H1 (cell line): ENCODE data around the gene ARRDC1. TPM values are rescaled to one million over a fixed set of nuclear protein-coding genes. Genes with fewer than 3 reads are reported as not detected.

Experiments used
- FOSL1 ChIP-seq: IDR thresholded peaks from 2 replicates; pipeline ENCODE4 v1.6.1; 2011; ENCODE audit warnings: mild to moderate bottlenecking, low read depth, low read length, moderate library complexity; ENCODE audit not compliant: insufficient read depth
- SAP30 ChIP-seq: fragments of 300-600 bp; sonication (generic); IDR thresholded peaks from 2 replicates; pipeline ENCODE4 v1.7.1; 2012; ENCODE audit warnings: low read length, moderate library complexity, mild to moderate bottlenecking, inconsistent platforms; ENCODE audit not compliant: insufficient read depth, insufficient replicate concordance
- SP1 ChIP-seq: IDR thresholded peaks from 2 replicates; pipeline ENCODE4 v1.6.1; 2011; ENCODE audit warnings: low read depth, low read length
- polyA plus RNA-seq, 7 experiments: library from polyadenylated mRNA; depleted of rRNA in 3 of 7; stranded (reverse) in 5 of 7; unstranded in 2 of 7; fragments of >200 nt in 5 of 7; fragments of 200-250 nt in 2 of 7; gene quantifications; 1 replicate in 5 of 7; 2 replicates in 1 of 7; 4 replicates in 1 of 7; pipeline versions ENCODE4 v1.2.1 to v1.2.3, GENCODE V29; 2011 to 2013; ENCODE audit warnings: missing spikeins in 2 of 7, mixed read lengths in 2 of 7
- total RNA-seq: library from RNA; stranded (reverse); fragmentation: NEBNext Ultra II Directional; extraction: Animal tissue kit (Norgen Biotek cat#: 25700); gene quantifications from 2 replicates; pipeline ENCODE4 v1.2.1, GENCODE V29; 2021
- TF ChIP-seq, protein P1 (sequence below): IDR thresholded peaks from 2 replicates; pipeline ENCODE4 v1.6.1; 2011; ENCODE audit warnings: low read length, improper control_type of control experiment

ARRDC1 gene
- total and polyA plus RNA-seq, 2 of the 8 experiments (the other 6 are each of a cell fraction or from before 2014, with no cell fraction given), result 22.0 to 58.4 TPM

DNA sequence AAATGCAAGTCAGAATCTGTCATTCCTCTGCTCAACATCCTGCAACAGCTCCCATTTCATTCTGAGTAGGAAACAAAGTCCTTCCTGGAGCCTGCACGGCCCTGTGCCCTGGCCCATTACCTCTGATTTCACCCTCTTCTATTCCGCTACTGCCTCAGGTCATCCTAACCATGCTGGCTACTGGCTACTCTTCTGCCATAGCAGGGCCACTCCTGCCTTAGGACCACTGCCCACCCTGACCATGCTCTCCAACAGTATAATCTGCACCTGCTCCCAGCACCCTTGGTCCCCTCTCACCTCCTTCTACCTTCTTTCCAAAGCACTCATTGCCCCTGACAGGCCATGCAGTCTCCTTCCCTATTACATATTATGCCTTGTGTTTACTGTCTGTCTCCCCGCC is 34.9 kb upstream of the ARRDC1 start (continued):
- TF ChIP-seq, protein P1, sequence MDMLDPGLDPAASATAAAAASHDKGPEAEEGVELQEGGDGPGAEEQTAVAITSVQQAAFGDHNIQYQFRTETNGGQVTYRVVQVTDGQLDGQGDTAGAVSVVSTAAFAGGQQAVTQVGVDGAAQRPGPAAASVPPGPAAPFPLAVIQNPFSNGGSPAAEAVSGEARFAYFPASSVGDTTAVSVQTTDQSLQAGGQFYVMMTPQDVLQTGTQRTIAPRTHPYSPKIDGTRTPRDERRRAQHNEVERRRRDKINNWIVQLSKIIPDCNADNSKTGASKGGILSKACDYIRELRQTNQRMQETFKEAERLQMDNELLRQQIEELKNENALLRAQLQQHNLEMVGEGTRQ, result no peak
- TF ChIP-seq SAP30 (no peak), FOSL1 (no peak), SP1 (no peak)
- TF ChIP-seq, all 59 proteins: peak for 0
